SH-SY5Y (cell line): Measurements from ENCODE around the gene FBXW10B.

ENCODE experiments used
- GATA2 ChIP-seq: IDR thresholded peaks from 2 replicates; pipeline ENCODE4 v1.6.1; 2011; ENCODE audit warnings: mild to moderate bottlenecking, low read depth, low read length
- GATA3 ChIP-seq: IDR thresholded peaks from 2 replicates; pipeline ENCODE4 v1.6.1; 2011; ENCODE audit warnings: low read depth, mild to moderate bottlenecking, low read length, moderate library complexity

DNA sequence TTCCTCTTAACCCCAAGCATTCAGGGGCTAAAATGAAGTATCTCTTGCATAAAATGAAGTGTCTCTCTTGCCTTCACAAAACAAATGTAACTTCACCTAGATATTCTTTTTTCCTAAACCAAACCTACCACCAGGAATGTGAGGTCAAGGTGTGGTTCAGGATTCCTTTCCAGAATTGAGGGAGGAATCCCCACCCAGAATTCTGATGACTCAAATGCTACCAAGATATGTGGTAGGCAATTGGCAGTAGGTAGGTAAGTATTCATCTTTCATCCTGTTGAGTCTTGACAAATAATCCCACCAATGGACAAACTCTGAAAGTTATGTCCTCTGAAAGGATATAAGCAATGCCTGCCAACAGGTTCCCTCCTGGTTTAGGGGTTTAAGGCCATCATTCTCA lies 38.4 kb upstream of the FBXW10B start:
- TF ChIP-seq GATA2 (no peak), GATA3 (no peak)
